ENCODE measurements around the gene SKAP1.
A peak's percentile ranks its signal among the peaks of the same experiment; 100 is the strongest.
"Not testable (repeated sequence)": the region's sequence is repeated elsewhere in the genome, so short reads cannot be mapped to it uniquely, and the experiment has no call there.

Gene SKAP1

GRCh38 chr17:48363161-48363560 lies 66.9 kb downstream of the SKAP1 start:
- in situ Hi-C loops (cut with HindIII; ENCODE audit: low sequenced_read_pairs): no loop called here
- DNase-seq (ENCODE audit: low read depth, low spot score): no peak
- TF ChIP-seq, protein P1, sequence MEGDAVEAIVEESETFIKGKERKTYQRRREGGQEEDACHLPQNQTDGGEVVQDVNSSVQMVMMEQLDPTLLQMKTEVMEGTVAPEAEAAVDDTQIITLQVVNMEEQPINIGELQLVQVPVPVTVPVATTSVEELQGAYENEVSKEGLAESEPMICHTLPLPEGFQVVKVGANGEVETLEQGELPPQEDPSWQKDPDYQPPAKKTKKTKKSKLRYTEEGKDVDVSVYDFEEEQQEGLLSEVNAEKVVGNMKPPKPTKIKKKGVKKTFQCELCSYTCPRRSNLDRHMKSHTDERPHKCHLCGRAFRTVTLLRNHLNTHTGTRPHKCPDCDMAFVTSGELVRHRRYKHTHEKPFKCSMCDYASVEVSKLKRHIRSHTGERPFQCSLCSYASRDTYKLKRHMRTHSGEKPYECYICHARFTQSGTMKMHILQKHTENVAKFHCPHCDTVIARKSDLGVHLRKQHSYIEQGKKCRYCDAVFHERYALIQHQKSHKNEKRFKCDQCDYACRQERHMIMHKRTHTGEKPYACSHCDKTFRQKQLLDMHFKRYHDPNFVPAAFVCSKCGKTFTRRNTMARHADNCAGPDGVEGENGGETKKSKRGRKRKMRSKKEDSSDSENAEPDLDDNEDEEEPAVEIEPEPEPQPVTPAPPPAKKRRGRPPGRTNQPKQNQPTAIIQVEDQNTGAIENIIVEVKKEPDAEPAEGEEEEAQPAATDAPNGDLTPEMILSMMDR (IDR thresholded peaks at IDR 0.05; ENCODE audit: low read depth, low read length): no peak
- no peak overlapping the region for H3K4me3 ChIP-seq (ENCODE audit: low read depth, low read length)

DNA sequence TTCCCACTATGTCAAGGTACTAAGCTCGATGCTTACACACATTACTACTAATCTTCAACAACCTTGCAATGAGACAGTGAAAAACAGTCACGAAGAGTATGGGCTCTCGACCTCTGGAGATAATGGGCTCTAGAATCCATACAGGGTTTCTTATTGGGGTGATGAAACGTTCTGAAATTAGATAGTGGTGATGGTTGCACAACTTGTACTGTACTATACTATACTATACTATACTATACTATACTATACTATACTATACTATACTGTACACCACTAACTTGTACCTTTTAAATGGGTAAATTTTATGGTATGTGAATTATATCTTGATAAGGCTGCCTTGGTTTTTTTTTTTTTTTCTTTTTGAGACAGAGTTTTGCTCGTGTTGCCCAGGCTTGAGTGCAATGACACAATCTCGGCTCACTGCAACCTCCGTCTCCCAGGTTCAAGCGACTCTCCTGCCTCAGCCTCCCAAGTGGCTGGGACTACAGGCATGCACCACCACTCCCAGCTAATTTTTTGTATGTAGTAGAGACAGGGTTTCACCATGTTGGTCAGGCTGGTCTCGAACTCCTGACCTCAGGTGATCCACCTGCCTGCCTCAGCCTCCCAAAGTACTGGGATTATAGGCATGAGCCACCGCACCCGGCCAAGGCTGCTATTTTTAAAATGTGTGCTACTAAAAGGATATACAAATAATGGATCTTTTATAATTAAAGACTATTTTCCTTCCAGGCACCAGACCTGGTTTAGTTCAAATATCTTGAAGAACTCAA lies 69.0 kb downstream of the SKAP1 start:
- in situ Hi-C loops (cut with HindIII; ENCODE audit: low sequenced_read_pairs); DNase-seq (ENCODE audit: low read depth, low spot score); H3K4me3 ChIP-seq (ENCODE audit: low read depth, low read length): not testable (repeated sequence)

DNA sequence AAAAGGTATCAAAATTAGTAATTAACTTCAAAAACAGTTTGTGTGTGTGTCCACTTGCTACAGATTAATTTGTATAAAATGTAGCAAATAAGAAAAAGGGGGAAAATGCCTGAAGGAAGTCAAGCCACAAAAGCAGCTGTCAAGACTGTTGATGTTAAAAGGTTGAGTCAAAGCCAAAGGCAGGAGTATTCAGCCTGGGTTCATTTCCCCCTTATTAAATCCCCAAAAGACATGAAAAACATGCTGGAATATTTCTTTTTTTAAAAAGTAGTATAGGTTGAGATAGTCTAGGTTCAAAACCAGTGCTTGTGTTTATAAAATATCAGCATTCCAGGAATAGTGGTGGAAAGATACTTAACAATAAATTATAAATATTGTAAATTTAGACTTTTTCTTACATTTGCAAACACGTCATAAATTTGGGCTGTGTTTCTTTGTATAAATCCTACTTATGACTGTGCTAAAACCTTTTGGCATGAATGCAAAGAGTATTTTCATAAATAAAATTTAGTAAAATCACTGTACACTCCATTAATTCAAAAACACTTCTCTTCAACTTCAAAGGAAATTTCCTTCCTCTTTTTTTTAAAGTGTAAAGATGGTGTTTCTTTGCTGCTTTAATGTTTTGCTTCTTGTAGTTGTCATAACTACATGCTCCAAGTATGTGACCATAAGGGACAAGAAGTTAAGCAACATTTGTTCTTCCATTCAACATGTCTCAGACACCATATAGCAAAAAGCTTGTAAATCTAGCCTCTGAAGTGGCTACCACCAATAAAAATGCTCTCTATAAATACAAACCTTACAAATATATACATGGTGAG lies 72.0 kb downstream of the SKAP1 start:
- TF ChIP-seq, protein P1 (IDR thresholded peaks at IDR 0.05; ENCODE audit: low read depth, low read length): no peak
- in situ Hi-C loops (cut with HindIII; ENCODE audit: low sequenced_read_pairs): no loop called here

DNA sequence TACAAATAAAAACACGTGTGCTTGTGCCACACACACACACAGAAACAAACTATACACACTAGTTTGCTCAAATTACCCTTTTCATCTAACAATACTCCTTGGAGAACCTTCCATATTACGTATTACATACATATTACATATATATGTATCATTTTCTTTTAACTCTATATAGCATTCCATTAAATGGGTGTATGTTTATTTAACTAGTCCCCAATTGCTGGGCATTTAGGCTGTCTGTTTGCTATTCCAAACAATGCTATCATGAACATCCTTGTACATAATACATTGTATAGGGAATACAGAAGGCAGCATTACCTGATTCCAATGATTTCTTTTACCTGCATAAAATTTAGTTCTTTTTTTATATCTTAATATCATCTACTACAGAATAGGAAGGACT lies 73.1 kb downstream of the SKAP1 start:
- in situ Hi-C loops (cut with HindIII; ENCODE audit: low sequenced_read_pairs): no loop called here
- TF ChIP-seq, protein P1 (IDR thresholded peaks at IDR 0.05; ENCODE audit: low read depth, low read length): no peak
- H3K4me3 ChIP-seq (ENCODE audit: low read depth, low read length): no peak overlapping the region
- no peak for DNase-seq (ENCODE audit: low read depth, low spot score)

More for the DNA sequence above, 72.0 kb downstream of the SKAP1 start:
- no peak overlapping the region for H3K4me3 ChIP-seq (ENCODE audit: low read depth, low read length)
- DNase-seq (ENCODE audit: low read depth, low spot score): no peak

DNA sequence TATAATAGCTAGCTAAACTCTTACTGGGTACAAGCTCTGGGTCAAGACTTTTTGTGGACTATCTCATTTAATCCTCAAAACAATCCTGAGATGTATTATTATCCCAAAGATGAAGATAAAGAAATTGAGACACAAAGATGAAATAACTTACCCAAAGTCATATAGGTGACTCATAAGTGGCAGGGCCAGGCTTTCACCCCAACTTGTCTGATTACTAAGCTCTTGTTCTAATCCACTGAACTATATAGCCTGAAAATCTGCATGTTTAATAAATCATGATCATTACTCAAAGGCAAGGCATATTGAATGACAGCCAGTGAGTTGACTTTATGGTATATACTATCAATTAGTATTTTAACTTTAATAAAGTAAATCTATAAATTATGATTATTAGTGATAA lies 77.4 kb downstream of the SKAP1 start:
- TF ChIP-seq, protein P1 (IDR thresholded peaks at IDR 0.05; ENCODE audit: low read depth, low read length): no peak
- DNase-seq (ENCODE audit: low read depth, low spot score): no peak
- in situ Hi-C loops (cut with HindIII; ENCODE audit: low sequenced_read_pairs): no loop called here
- H3K4me3 ChIP-seq (ENCODE audit: low read depth, low read length): no peak overlapping the region

GRCh38 chr17:48351911-48352332 lies 78.1 kb downstream of the SKAP1 start:
- in situ Hi-C loops (cut with HindIII; ENCODE audit: low sequenced_read_pairs): no loop called here
- TF ChIP-seq, protein P1 (IDR thresholded peaks at IDR 0.05; ENCODE audit: low read depth, low read length): peak; percentile 54
- peak; percentile 71 for DNase-seq (ENCODE audit: low read depth, low spot score)
- no peak overlapping the region for H3K4me3 ChIP-seq (ENCODE audit: low read depth, low read length)

GRCh38 chr17:48348352-48348751 lies 81.7 kb downstream of the SKAP1 start:
- no peak for DNase-seq (ENCODE audit: low read depth, low spot score)
- TF ChIP-seq, protein P1 (IDR thresholded peaks at IDR 0.05; ENCODE audit: low read depth, low read length): no peak
- in situ Hi-C loops (cut with HindIII; ENCODE audit: low sequenced_read_pairs): no loop called here
- no peak overlapping the region for H3K4me3 ChIP-seq (ENCODE audit: low read depth, low read length)

All from astrocyte of the spinal cord (primary cell).